ENCODE measurements around the gene CNOT10.
"Not testable (repeated sequence)": the region's sequence is repeated elsewhere in the genome, so short reads cannot be mapped to it uniquely, and the experiment has no call there.

Gene CNOT10

DNA sequence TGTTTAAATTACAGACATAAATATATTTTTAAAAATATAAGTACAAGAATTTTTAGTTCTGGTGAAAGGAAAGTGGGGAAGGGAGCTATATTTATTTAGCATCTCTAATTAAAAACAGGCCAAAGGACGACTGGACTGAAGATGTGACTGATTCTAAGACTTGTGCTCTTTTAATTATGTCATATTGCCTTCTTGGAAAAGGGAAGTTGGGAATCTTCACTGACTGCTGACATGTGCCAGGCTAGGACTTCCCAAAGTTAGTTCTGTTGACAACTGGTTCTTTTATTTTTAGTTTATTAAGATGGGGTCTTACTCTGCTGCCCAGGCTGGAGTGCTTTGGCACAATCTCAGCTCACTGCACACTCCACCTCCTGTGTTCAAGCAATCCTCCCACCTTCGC is 13.5 kb downstream of the CNOT10 start:
- DNase-seq = no peak

DNA sequence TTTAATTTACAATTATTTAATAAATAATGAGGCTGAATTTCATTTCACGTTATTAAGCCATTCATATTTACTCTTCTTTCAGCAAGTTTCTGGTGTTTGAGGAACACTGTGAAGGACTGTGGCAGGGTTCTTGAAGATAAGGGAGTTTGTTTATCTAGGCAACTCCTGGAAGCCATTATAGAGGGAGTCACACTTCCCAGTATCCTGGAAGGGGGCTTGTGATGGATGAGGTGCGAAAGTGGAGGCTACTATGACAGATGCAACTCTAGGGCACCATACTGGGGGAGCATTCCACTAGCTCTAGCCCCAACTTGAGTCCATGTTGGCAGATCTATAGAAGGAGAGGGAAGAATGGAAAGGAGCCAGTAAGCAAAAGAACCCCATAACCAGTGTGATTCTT is 14.4 kb downstream of the CNOT10 start:
- DNase-seq = no peak

DNA sequence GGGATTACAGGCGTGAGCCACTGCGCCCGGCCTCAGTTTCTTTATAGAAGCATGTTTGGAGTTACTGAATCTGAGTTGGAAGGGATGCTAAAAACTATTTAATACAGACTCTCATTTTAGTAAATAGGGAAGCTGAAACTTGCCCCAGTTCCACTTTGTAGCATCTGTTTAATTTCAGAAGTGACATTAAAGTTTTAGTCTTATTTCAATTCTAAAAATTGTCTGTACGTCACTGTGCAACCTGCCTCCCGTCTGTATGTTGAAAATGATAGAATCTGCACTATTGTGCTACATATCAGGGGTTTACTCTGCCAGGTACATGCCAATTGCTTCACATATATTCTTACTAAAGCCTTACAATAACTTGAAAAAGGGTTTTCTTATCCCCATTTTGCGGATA is 15.3 kb downstream of the CNOT10 start:
- no peak for DNase-seq

DNA sequence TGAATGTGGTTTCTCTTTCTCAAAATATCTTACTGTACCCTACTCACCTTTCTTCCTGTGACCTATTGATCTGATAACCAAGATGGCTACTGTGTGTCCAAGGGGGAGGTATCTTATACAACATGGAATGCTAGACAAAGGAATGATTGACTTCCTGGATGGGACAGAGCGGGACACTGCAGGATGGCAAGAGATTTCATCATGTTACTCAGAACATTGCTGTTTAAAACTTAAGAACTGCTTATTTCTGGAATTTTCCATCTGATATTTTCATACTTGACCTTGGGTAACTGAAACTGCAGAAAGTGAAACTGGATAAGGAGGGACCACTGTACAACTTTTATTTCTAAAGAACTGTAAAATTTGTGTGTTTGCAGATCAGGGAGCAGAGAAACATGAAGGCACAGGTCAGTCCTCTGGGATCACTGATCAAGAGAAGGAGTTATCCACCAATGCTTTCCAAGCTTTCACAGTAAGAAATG is 18.5 kb downstream of the CNOT10 start:
- DNase-seq = no peak

DNA sequence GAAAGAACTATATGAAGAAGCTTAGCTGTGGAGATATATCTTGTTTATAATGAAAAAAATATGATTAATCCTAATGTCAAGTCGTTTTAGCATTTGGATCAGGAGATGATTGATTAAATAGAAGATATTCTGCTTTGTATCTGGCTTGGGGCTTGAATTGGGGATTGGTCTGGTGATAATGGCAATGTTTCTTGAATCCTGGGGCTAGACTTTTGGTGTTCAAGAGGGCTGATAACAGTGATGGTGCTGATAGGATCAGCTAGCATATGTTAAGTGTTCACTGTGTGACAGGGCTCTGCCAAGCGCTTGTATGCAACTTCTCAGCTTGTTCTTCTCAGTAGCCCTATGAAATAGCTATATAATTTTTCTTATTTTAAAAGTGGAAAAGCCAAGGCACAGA is 20.2 kb downstream of the CNOT10 start:
- no peak for DNase-seq

DNA sequence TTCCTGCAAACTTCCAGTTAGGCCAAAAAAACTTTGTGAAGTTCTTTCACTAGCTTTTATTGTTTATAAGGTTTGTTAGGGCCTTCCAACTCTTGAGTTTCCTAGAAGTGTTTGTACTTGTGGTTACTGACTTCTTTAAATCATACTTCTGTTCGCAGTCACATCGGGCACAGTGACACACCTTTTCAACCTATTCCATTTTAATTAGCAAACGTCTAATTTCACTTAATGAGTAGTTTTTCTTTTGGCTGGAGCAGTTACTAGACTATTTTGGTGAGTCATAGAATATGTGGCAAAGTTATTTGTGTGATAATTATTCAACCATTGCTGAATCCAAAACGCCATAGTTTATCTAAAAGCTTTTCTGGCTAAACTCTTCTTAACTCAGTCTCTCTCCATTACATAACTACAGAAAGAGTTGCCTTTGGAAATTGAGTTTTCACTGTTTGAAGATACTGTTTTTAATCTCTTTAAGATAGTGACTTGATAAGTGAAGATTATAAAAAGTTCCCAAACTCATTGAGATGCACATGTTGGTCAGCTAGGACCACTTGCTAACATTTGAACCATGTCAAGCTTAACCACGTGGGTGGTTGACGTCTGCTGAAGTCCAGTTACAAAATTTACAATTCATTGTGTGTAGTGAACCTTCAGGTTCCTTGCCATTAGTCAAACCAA is 21.5 kb downstream of the CNOT10 start:
- DNase-seq = no peak

DNA sequence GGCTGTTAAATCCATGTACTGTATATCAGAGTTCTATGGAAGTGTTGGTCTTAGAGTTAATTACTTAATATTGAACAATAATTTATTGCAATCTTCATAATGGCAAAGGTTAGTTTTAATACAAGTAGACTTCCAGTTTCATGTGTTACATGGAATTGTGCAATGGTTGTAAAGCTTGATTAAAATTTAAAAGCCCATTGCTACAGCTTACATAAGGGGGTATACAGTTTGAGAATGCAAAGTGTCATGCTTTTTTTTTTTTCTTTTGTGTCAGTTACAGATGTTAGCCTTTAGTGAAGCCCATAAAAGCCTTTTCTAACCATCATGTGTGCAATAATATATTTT is 22.0 kb downstream of the CNOT10 start:
- DNase-seq = no peak

DNA sequence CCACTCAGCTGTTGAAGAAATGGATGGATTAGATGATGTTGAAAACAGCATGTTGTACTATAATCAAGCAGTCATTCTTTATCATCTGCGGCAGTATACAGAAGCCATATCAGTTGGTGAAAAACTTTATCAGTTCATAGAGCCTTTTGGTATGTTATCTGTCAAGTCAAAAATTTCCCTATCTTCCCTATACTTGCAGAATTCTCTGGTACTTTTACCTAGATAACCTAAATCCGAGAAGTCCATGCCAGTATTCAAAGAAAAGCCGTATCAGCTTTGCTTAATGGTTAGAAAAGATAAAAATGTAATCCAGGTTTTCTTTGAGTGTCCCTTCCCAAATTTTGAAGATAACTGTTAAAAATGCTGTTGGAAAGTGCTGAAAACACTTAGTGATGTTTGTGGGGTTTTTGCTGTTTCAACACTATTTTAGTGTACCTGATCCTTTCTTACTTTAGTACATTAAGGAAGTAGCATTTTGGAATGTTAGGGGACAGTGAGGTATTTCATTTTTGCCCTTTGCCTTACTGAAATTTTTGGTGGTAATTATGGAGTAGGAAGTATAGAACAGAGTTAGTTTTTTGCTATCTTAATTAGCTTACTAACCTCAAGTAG is 23.8 kb downstream of the CNOT10 start:
- DNase-seq = no peak

DNA sequence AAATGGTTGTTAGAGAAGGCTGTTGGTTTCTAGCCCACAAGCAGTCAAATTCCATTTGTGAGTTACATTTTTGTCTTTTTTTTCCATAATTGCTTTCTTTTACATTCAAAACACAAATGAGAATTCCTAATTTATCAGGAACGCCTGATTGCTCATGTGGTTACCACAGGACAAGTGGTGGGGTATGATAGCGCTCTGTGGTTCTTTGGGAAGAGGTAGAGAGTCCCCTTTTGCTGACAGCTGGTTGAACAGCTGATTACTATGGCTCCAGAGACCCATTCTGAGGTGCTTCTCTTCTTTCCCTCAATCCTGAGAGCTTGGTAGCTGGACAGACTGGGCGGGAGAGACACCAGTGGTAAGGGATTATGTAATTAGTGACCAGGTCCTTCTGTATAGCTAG is 24.4 kb downstream of the CNOT10 start:
- no peak for DNase-seq

DNA sequence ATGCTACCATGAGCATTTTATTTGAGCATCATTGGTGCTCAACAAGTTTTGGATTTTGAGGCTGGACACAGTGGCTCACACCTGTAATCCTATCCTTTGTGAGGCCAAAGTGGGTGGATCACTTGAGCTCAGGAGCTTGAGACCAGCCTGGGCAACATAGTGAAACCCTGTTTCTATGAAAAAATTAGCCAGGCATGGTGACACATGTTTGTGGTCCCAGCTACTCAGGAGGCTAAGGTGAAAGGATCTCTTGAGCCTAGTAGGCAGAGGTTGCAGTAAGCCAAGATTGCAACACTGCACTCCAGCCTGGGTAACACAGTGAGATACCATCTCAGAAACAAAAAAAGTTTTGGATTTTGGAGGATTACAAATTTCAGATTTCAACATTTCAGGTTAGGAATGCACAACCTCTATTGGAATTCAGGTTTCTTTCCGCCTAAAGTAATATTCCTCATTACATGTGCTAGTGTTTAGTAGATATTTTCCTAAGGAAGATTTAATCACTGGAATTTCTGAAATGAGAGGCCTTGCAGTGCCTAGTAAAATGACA is 27.6 kb downstream of the CNOT10 start:
- no peak for DNase-seq

DNA sequence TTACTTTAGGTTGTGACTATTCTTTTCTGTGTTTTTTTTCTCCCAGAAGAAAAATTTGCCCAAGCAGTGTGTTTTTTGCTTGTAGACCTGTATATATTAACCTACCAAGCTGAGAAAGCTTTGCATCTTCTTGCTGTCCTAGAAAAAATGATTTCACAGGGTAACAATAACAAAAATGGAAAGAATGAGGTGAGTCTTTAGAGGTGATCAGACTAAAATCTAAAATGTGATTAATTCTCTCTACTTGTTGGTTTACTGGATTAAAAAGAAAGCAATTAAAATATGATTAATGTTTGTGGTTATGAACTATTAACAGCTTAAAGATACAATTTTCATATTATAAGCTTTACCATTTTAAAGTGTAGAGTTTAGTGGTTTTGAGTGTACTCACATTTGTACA is 28.2 kb downstream of the CNOT10 start:
- DNase-seq = no peak

DNA sequence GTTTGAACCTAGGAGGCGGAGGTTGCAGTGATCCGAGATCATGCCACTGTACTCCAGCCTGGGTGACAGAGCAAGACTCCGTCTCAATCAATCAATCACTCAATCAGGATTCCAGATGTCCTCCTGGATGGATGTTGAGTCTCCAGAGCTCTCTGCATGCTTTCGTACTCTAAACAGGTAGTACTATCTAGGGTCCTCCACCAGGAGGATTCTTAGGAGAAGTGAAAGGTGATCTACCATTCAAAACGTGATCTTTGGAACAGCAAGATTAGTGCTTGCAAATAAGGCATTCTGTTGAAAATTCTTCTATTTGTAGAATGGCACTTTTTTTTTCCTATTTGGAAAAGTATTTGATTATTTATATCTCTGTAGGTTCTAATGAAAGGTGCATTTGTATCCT is 34.3 kb downstream of the CNOT10 start:
- no peak for DNase-seq

DNA sequence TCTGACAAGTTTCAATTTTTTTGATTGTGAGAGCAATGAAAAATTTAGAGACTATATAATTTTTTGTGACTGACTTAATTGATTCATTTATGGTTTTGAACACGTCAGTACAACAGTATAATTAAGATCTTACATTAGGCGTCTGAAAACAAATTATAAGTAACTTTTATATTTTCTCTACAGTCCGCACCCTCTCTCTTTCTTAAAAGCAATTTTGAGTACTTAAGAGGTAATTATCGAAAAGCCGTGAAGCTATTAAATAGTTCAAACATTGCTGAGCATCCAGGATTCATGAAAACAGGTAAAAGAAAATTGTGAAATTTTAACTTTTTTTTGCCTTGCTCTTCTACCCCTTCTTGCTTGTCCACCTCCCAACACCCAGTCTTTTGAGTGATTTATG is 34.9 kb downstream of the CNOT10 start:
- no peak for DNase-seq

DNA sequence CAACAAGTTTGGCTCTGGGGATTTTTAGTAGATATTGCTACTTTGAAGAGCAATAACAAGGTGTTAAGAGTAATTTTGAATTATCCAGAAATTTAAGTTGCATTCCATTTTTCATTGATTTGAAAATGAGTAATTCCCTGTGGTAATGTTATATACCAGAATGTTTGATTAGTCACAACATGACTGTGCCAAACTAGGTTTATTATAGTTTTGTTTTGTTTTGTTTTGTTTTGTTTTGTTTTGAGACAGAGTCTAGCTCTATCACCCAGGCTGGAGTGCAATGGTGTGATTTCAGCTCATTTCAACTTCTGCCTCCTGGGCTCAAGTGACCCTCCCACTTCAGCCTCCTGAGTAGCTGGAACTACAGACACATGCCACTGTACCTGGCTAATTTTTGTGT is 40.7 kb downstream of the CNOT10 start:
- DNase-seq = no peak

DNA sequence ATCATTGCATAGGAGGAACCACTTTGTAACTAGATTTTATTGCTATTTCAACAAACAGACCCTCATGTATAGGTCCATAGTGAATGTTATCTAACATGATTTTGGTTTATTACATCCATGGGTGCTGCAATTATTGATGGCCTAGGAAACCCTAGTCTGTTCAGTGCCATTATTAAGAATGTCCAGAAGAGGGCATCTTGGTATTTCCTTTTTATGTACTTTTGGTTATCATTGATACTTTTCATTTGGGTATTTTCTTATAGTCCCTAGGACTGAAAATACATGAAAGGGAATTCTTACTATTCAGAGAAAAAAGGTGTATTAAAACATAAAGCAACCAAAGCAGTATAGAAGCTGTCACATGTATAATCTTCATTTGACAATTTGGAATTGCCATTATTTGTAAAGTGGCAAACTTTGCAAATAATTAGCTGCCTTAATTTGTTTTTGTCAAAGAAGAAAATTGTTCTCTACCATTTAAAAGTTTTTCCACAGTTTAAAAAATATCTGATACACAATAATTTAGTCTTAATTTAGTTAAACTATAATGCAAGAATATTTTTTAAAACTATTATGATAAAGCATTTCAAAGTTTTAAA is 48.7 kb downstream of the CNOT10 start:
- DNase-seq = no peak

DNA sequence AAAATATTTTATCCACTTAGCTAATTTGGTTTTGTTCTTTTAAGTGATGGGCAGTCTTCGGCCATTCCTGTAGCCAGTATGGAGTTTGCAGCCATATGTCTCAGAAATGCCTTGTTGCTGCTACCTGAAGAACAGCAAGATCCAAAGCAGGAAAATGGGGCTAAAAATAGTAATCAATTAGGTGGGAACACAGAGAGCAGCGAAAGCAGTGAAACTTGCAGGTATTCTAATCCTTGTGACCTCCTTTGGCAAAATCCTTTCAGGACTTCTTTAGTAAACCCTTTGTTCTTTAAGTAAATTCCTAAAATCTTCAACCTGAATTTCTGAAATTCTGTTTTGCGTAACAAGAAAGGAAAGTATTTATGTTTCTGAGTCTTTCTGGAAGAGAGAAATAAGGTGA is 49.8 kb downstream of the CNOT10 start:
- no peak for DNase-seq

DNA sequence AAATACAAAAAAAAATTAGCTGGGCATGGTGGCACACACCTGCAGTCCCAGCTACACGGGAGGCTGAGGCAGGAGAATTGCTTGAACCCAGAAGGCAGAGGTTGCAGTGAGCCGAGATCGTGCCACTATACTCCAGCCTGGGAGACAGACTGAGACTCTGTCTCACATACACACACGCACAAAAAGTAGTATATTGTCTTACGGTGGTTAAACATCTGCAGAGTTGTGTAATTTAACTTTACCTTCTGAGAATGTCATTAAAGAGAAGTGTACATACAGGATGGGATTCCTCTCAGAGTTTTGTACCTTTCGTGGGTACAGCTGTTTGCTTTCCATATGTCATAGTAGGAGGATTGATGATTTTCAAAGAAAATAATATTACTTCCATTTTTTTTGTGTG is 58.5 kb downstream of the CNOT10 start:
- not testable (repeated sequence) for DNase-seq

DNA sequence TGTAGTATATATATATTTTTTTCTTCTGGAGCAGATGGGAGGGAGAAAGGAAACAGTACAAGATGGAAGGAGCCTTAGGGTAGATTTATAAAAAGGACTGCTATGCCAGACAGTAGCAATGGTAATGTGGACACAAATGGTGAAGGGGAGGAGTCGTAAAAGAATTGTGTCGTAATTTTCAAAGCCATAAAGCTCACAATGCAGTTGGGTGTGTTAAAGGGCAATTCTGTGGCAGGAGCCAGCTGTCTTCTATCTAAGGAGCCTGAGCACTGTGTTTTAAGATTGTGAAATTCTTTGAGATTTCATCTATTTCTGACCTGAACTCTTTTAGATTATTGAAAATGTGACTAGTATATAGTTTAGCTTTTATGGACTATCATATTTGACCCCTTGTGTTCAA is 58.9 kb downstream of the CNOT10 start:
- DNase-seq = no peak

DNA sequence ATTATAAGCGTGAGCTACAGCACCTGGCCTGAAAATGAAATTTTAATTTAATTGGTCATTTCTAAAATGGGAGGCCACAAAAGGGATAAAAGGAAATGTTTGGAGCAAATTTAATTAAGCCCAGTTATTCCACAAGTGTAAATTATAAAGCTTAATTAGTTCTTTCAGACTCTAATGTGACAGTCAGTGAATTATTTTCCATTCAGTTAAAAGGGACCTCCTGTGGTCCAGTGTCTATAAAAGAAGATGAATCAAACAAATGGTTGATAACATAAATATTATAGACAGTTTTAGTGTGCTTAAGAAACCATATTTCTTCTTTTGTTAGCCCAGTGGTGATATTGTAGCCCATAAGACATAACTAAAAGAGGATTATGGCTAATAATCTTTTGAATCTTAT is 66.4 kb downstream of the CNOT10 start:
- no peak for DNase-seq

DNA sequence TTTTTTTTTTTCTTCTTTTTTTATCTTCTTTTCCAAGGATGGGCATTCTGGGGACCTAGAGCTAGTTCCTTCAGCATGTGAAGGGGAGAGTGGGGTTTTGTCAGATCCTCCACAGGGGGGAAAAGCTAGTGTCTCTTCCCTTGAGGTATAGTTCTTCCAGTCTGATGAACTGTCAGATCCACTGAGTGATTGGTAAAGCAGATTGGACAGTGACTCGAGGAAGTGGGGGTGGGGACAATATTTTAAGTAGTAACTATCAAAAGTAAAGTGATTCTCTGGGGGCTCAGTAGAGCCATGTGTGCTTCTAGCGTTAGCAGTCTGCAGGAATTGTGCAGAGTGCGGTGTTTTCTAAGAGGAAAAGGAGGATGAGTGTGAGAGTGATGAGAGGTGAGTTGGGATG is 70.8 kb downstream of the CNOT10 start:
- no peak for DNase-seq

DNA sequence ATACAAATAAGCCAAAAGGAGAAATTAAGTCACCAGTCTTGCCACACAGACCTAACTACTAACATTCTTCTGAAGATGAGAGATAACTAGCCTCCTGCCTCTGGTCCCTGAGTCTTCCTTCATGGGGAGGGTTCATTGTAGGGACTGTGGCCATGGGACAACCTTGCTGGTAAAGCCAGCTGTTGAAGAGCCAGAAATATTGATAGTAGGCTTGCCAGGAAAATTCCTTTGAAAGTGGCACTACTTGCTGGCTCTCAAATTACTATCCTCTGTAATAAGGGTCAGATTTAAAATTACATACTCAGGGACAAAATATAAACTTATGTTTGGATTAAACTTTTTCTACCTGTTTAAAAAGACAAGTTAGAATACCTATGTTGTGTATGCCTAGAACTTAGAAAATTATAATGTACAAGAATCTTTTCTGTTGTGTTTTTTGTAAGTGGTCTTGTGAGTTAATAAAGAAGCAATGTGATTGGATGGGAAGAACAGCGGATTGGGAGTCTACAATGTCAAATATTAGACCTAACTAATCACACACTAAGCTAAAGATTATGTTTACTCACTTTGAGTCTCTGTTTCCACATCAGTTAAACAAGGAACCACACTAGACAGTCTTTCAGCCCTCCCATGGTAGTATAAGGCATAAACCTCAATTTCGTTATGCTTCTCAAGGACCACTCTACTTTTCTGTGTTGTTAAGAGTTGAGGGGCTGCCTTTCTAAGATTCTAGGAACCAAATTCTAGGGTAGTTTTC is 72.8 kb downstream of the CNOT10 start:
- no peak for DNase-seq

DNA sequence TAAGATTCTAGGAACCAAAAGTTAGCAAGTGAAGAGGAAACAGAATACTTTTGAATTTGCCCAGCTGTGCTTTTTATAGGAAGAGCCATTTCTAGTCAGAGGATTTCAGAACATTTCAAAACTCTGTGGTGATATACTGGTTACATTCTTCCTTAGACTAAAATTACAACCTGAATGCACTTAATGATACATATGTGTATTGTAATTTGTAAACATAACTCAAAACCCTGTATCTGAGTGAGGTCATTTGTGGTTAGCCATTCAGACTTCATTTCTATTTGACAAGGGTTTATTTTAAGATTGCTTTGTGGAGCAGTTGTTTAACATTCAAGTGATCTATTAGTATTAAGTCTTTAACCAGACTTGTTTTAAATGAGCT is 73.4 kb downstream of the CNOT10 start:
- DNase-seq = no peak

DNA sequence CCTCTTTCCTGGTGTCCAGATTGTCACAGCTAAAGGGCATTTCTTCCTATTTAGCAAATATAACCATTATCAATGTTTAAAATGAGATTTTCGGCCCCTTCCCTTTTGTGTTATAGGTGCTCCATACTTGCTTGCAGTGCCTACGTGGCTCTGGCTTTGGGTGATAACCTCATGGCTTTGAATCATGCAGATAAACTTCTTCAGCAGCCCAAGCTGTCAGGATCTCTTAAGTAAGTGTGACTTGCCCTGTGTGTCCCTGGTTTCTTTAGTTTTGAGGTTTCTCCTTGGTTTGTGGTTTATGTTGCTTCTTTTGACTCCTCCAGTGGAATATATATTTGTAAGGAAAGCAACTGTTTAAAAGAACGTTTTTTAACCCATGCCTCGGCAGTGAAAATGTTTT is 74.4 kb downstream of the CNOT10 start:
- no peak for DNase-seq

DNA sequence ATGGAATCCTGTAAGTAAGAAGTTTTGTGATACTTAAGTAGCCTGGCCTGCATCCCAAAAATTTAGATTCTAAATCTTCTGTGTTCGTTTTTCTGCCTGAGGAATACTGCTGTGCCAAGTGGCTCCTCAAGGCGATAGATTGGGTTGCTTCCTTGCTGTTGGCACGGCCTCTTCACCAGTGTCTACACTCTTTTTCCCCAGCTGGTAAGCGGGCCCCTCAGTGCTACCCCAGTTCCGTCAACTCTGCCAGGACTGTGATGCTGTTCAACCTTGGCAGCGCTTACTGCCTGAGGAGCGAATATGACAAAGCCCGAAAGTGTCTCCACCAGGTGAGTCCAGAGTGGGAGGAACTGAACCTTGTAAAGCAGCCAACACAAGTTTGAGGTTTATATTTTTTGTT is 79.5 kb downstream of the CNOT10 start:
- DNase-seq = no peak

Measured in COR-L47 (cell line).